Hindlimb muscle (tissue), 1 donor: Measurements from ENCODE around the gene PFKP. TPM values are rescaled to one million over a fixed set of nuclear protein-coding genes. Genes with fewer than 3 reads are reported as not detected.

Experiments used
- DNase-seq: peaks from one replicate; pipeline ENCODE4 v3.0.0-alpha.2; 2013
- polyA plus RNA-seq: library from polyadenylated mRNA; unstranded; fragments of 120-200 nt; gene quantifications from one replicate; pipeline ENCODE4 v1.2.1, GENCODE V29; 2013; ENCODE audit not compliant: insufficient read length

Gene PFKP
- polyA plus RNA-seq, 1 donor: 30.4 TPM

- DNase-seq: no peak
Observed at GRCh38 chr10:3117486-3117885, 50.1 kb downstream of the PFKP start.

- DNase-seq: no peak
Observed at GRCh38 chr10:3118641-3119091, 51.3 kb downstream of the PFKP start.

GRCh38 chr10:3119796-3120459 lies 52.6 kb downstream of the PFKP start:
- no peak for DNase-seq

GRCh38 chr10:3122034-3122433 lies 54.7 kb downstream of the PFKP start:
- DNase-seq: no peak

DNA sequence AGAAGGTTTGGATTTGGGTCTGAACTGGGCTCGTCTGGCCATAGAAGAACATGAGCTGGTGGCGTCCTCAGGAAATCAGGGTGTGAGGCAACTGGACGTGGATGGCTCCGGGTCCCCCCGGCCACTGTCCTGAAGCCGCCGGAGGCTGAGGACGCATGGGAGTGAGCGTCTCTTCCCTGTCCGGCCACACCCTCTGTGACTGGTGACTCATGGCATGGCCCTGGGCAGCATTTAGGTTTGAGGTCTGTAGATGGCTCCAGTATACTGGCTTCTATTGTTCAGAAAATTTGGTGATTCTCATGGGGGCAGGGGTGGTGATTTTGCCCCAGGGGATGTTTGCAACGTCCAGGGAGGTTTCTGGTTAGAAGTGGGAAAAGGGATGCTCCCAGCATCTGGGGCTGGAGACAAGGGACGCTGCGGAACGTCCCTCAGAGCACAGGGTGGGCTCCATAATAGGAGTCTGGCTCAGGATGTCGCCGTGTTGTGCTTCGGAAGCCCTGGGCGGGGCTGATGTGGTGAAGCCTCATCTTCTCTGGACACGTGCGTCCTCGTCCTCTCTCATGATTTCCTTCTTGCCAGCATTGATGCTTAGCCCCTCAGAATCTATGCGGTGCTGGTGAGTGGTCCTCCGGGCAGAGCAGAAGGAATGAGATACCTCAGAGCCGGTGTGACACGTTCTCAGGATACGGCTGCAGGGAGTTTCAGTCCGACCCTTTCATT lies 55.3 kb downstream of the PFKP start:
- no peak for DNase-seq

DNA sequence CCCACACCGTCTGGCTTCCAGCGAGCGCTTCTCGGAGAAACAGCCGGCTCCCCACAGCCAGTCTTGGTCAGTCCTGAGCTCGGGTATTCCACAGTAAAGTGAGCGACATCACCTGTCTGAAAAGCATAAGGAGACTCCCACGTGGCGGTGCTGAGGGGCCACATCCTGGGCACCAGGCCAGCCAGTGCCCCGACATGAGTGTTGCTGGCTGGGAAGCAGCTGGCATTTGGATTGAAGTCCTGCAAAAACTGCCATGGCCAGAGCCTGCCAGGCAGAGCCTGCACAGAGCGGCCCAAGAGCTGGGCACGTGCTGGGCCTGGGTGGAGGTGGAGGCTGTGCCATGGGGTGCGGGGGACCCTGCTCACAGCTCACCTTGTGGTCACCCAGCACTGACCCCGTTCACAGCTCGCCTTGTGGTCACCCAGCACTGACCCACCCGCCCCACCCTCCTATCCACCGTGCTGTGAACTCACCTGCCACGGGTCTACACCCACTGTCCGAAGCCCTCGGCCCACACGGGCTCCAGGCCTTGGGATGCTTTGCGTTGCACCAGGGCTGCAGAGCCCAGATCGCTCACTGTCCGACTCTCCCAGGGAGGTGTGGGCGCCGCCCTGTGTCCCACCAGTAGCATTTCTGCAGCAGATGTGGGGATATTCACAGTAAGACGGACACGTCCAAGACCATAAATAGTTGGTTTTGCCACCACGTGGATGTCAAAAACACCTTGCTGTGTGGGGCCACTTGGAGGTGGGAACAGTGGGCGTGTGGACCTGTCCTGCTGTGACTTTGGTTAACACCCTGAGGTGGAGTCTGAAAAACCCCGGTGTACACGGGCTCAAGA lies 56.4 kb downstream of the PFKP start:
- no peak for DNase-seq

- DNase-seq: no peak
Observed at GRCh38 chr10:3124412-3125175, 57.2 kb downstream of the PFKP start.

- DNase-seq: no peak
Observed at GRCh38 chr10:3125527-3126170, 58.3 kb downstream of the PFKP start.

- DNase-seq: no peak
Observed at GRCh38 chr10:3126249-3126648, 58.9 kb downstream of the PFKP start.

DNA sequence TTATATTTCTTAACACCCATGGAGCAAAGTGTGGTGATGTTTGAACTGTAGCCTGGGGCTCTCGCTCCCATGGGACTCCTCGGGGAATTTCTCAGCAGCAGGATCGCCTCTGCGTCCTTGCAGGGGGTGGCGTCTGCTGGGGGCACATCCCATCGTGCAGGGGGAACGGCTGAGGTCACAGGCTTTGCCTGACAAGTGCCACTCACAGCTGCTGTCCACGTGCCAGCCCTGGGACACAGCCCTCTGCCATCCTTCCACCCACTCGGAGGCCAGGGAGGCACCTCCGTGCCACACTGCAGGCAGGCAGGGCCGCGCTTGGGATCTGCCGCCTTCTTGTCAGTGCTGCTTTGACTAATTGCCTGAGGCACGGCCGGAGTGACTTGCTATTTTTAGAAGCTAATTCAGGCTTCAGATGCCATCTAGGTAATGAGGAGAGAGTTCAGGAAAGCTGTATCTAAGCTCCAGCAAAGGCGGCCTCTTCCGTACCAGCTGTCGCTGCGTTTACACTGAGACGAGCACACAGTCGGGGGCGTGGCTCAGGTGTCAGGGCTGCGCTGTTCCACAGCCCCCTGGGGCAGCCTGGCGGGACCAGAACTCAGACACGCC lies 59.5 kb downstream of the PFKP start:
- DNase-seq: no peak

GRCh38 chr10:3127921-3128320 lies 60.6 kb downstream of the PFKP start:
- DNase-seq: no peak

DNA sequence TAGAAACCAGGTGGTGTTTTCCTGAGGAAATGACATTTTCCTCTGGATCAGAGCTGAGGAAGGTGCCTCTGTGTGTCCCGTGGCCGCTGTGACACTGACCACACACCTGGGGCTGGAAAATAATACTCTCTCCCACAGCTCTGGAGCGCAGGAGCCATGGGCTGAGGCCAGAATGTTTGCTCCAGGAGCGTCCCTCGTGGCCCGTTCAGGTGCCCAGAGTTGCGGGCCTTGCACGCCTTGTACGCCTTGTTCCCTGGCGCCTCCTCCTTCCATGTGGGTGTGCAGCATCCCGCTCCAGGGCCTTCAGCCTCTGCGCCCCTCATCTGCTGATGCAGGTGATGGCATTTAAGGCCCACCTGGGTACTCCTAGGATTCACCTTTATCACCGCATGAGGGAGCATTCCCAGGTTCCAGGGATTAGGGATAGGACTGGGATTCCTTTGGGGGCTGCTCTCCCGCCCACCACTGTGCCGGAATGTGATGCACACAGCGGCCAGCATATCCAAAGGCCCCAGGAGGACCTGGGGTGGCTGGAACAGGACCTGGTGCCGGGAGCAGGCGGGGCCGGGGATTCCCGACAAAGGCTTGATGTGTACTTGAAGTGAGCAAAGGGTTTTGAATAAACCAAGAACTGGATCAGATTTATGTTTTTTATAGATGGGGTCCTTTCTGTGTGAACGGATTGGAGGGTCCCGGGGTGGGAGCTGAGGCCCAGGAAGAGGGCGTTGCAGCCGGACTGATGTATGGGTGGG lies 61.2 kb downstream of the PFKP start:
- DNase-seq: no peak

DNA sequence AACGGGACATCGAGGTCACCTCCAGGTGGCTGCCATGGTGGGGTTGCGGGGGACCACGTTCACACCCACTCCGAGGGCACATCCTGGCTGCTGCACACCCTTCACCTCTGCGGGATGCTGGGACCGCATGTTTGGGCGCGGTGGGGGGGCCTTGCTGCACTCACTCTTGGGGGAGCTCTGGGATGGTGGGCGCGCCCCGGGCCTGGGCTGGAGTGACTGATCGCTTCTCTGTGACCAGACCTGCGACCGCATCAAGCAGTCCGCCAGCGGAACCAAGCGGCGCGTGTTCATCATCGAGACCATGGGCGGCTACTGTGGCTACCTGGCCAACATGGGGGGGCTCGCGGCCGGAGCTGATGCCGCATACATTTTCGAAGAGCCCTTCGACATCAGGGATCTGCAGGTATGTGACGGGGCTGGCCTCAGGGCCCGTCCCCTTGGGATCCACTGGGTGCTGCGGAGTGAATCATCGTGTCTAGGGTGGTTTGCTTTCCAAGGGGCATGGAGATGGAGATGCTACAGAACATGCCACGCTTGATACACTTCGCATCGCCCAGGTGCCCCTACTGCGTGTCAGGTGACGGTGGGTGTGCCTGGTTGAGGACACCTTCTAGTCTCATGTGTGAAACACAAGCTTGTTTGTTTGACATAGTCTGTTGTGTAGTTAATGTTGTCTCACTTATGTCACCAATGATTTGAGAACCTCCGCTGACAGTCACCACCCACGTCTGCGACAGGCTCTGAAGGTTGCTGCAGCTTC lies 62.4 kb downstream of the PFKP start:
- no peak for DNase-seq

- DNase-seq: no peak
Observed at GRCh38 chr10:3131098-3131497, 63.8 kb downstream of the PFKP start.

DNA sequence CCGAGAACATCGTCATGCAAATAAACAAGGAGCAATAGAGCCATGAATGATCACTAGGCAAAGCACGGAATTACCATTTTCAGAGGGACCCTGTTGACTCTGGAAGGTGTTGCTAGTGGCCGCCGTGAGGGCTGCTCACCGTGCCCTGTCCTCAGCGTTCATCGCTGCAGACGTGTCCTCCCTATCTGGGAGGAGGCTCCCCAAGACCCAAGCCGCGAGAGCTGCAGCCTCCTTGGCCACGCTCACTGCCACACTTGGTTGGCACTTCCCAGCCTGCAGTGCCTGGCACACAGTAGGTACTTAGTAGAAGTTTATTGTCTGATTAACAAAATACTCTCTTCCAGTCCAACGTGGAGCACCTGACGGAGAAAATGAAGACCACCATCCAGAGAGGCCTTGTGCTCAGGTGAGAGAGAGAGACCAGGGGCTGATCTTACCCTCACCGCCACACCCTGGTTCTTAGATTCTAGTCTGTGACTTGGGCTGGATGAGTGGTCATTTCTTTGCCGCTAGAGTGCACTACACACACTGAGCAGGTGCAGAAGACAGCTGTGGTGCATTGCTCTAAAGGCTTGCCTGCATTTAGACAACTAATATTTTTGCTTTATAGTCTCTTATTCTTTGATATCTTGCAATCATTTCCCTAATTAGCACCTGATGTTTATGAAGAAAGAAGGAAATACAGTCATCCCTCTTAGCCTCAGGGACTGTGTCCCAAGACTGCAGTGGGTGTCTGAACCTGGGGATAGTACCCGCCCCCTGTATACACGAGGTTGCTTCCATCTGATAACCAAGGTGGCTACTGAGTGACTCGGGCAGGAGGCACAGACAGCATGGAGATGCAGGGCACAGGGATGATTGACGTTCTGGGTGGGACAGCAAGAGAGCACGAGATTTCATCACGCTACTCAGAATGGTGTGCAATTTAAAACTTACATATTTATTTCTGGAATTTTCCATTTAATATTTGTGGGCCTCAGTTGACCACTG lies 65.0 kb downstream of the PFKP start:
- DNase-seq: no peak

GRCh38 chr10:3133948-3134347 lies 66.6 kb downstream of the PFKP start:
- no peak for DNase-seq

DNA sequence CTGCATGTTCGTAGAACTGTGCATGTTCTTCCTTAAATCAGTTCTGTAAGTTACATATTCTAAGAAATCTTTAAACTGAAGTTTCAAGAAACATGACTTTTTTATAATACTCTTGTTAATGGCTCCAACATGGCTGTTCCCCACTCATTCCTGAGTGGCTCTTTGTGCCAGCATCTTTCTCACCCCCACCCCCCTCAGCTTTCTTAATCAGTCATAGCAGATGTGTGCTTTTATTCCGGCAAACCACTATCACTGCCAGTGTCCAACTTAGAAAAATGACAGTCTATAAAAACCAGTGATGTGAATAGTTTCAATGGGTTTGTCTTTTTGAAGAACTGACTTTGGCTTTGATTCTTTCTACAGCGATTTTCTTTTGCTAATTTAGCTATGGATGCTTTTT lies 67.7 kb downstream of the PFKP start:
- DNase-seq: no peak

DNA sequence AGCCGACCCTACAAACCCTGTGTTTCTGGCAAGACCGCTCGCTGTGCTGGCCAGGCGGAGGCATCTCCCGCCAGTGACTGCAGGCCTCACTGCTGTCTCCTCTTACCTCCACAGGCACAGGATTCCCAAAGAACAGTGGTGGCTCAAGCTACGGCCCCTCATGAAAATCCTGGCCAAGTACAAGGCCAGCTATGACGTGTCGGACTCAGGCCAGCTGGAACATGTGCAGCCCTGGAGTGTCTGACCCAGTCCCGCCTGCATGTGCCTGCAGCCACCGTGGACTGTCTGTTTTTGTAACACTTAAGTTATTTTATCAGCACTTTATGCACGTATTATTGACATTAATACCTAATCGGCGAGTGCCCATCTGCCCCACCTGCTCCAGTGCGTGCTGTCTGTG lies 69.0 kb downstream of the PFKP start:
- peak; percentile 74 for DNase-seq
